Measurements from ENCODE around the gene RNF169.
"Not testable (repeated sequence)": the region's sequence is repeated elsewhere in the genome, so short reads cannot be mapped to it uniquely, and the experiment has no call there.

RNF169 gene

GRCh38 chr11:74750598-74750997, 1.9 kb downstream of the RNF169 start:
- H3K18ac ChIP-seq (ENCODE audit: low read length); H2BK120ac ChIP-seq (ENCODE audit: low read depth, low read length); DNase-seq (ENCODE audit: low spot score); H2BK12ac ChIP-seq (ENCODE audit: low read length); H3K27ac ChIP-seq (replicated peaks; ENCODE audit: low read length); H4K8ac ChIP-seq (ENCODE audit: low read depth, low read length); H3K79me1 ChIP-seq (ENCODE audit: low read depth, low read length); H3K4me3 ChIP-seq (ENCODE audit: low read length in 2 of 2); H3K23ac ChIP-seq (ENCODE audit: low read depth, low read length, poor library complexity); H3K9me3 ChIP-seq (replicated peaks in 1 of 2; ENCODE audit: control insufficient read depth in 2 of 2, insufficient read depth in 1 of 2, low read depth in 1 of 2, low read length in 2 of 2); H3K27me3 ChIP-seq (ENCODE audit: control insufficient read depth in 3 of 3, insufficient read depth in 3 of 3, low read depth in 1 of 3, low read length in 3 of 3); H2AK5ac ChIP-seq (ENCODE audit: low read depth, low read length); H3K9ac ChIP-seq (ENCODE audit: low read depth, low read length, poor library complexity); H3K4ac ChIP-seq (ENCODE audit: low read length); H2BK5ac ChIP-seq (ENCODE audit: low read length); H3K4me2 ChIP-seq (ENCODE audit: insufficient read depth, low read length, poor library complexity, severe bottlenecking); H2BK15ac ChIP-seq (ENCODE audit: low read length); H4K91ac ChIP-seq (ENCODE audit: low read depth, low read length, poor library complexity); H2AFZ ChIP-seq (ENCODE audit: low read length); H3K14ac ChIP-seq (ENCODE audit: low read length): not testable (repeated sequence)
- Histone ChIP-seq H3K4me1 (ENCODE audit: control insufficient read depth in 2 of 2, insufficient read depth in 1 of 2, low read depth in 1 of 2, low read length in 2 of 2) (peaks cover 9 to 10% of the 10 kb centered on the region in 2 donors), H3K36me3 (replicated peaks in 1 of 2; ENCODE audit: control insufficient read depth in 2 of 2, insufficient read depth in 2 of 2, low read length in 2 of 2) (peaks cover 0 to 15% of the 10 kb centered on the region in 2 donors)
- no CpG with 5 or more reads among the region's 14 CpGs for WGBS, 2 donors (ENCODE audit: extremely low coverage in 2 of 2, insufficient read length in 2 of 2, insufficient replicate concordance in 1 of 2)

- H3K4me1 ChIP-seq (ENCODE audit: control insufficient read depth in 2 of 2, insufficient read depth in 1 of 2, low read depth in 1 of 2, low read length in 2 of 2): peaks cover 9 to 10% of the 10 kb centered on the region in 2 donors
- no peak for DNase-seq (ENCODE audit: low spot score)
- no peak overlapping the region for H3K18ac ChIP-seq (ENCODE audit: low read length)
- H3K23ac ChIP-seq (ENCODE audit: low read depth, low read length, poor library complexity): no peak overlapping the region
- H3K27me3 ChIP-seq (ENCODE audit: control insufficient read depth in 3 of 3, insufficient read depth in 3 of 3, low read depth in 1 of 3, low read length in 3 of 3): no peaks in the 10 kb centered on the region
- H3K27ac ChIP-seq (replicated peaks; ENCODE audit: low read length): no peak overlapping the region
- no peak overlapping the region for H3K9ac ChIP-seq (ENCODE audit: low read depth, low read length, poor library complexity)
- no peak overlapping the region for H2AK5ac ChIP-seq (ENCODE audit: low read depth, low read length)
- H3K79me1 ChIP-seq (ENCODE audit: low read depth, low read length): no peaks in the 10 kb centered on the region
- no peak overlapping the region for H2BK5ac ChIP-seq (ENCODE audit: low read length)
- peaks cover 0 to 15% of the 10 kb centered on the region in 2 donors for H3K36me3 ChIP-seq (replicated peaks in 1 of 2; ENCODE audit: control insufficient read depth in 2 of 2, insufficient read depth in 2 of 2, low read length in 2 of 2)
- H2BK120ac ChIP-seq (ENCODE audit: low read depth, low read length): no peak overlapping the region
- H3K4me2 ChIP-seq (ENCODE audit: insufficient read depth, low read length, poor library complexity, severe bottlenecking): no peak overlapping the region
- H3K9me3 ChIP-seq (replicated peaks in 1 of 2; ENCODE audit: control insufficient read depth in 2 of 2, insufficient read depth in 1 of 2, low read depth in 1 of 2, low read length in 2 of 2): no peaks in the 10 kb centered on the region
- no peak overlapping the region for H2BK15ac ChIP-seq (ENCODE audit: low read length)
- no peak overlapping the region for H3K14ac ChIP-seq (ENCODE audit: low read length)
- H4K8ac ChIP-seq (ENCODE audit: low read depth, low read length): no peak overlapping the region
- no peak overlapping the region for H2AFZ ChIP-seq (ENCODE audit: low read length)
- H3K4me3 ChIP-seq (ENCODE audit: low read length in 2 of 2): no peak overlapping the region
- no CpG with 5 or more reads among the region's 2 CpGs for WGBS, 2 donors (ENCODE audit: extremely low coverage in 2 of 2, insufficient read length in 2 of 2, insufficient replicate concordance in 1 of 2)
- H3K4ac ChIP-seq (ENCODE audit: low read length): no peak overlapping the region
- no peak overlapping the region for H4K91ac ChIP-seq (ENCODE audit: low read depth, low read length, poor library complexity)
- H2BK12ac ChIP-seq (ENCODE audit: low read length): no peak overlapping the region
These were observed 2.7 kb downstream of the RNF169 start for GRCh38 chr11:74751303-74751702.

- no peaks in the 10 kb centered on the region for H3K79me1 ChIP-seq (ENCODE audit: low read depth, low read length)
- no CpG with 5 or more reads among the region's 15 CpGs for WGBS, 2 donors (ENCODE audit: extremely low coverage in 2 of 2, insufficient read length in 2 of 2, insufficient replicate concordance in 1 of 2)
- no peak overlapping the region for H4K8ac ChIP-seq (ENCODE audit: low read depth, low read length)
- no peak overlapping the region for H3K27ac ChIP-seq (replicated peaks; ENCODE audit: low read length)
- peaks cover 0 to 15% of the 10 kb centered on the region in 2 donors for H3K36me3 ChIP-seq (replicated peaks in 1 of 2; ENCODE audit: control insufficient read depth in 2 of 2, insufficient read depth in 2 of 2, low read length in 2 of 2)
- H3K4me2 ChIP-seq (ENCODE audit: insufficient read depth, low read length, poor library complexity, severe bottlenecking): no peak overlapping the region
- peaks cover 4% of the 10 kb centered on the region in 2 donors for H3K4me1 ChIP-seq (ENCODE audit: control insufficient read depth in 2 of 2, insufficient read depth in 1 of 2, low read depth in 1 of 2, low read length in 2 of 2)
- H3K9me3 ChIP-seq (replicated peaks in 1 of 2; ENCODE audit: control insufficient read depth in 2 of 2, insufficient read depth in 1 of 2, low read depth in 1 of 2, low read length in 2 of 2): no peaks in the 10 kb centered on the region
- H2BK120ac ChIP-seq (ENCODE audit: low read depth, low read length): no peak overlapping the region
- no peak overlapping the region for H2BK15ac ChIP-seq (ENCODE audit: low read length)
- no peak overlapping the region for H3K9ac ChIP-seq (ENCODE audit: low read depth, low read length, poor library complexity)
- DNase-seq (ENCODE audit: low spot score): no peak
- H2AK5ac ChIP-seq (ENCODE audit: low read depth, low read length): no peak overlapping the region
- no peak overlapping the region for H4K91ac ChIP-seq (ENCODE audit: low read depth, low read length, poor library complexity)
- H2AFZ ChIP-seq (ENCODE audit: low read length): no peak overlapping the region
- H3K14ac ChIP-seq (ENCODE audit: low read length): no peak overlapping the region
- H3K4ac ChIP-seq (ENCODE audit: low read length): no peak overlapping the region
- no peak overlapping the region for H3K23ac ChIP-seq (ENCODE audit: low read depth, low read length, poor library complexity)
- H2BK12ac ChIP-seq (ENCODE audit: low read length): no peak overlapping the region
- no peak overlapping the region for H3K18ac ChIP-seq (ENCODE audit: low read length)
- no peaks in the 10 kb centered on the region for H3K27me3 ChIP-seq (ENCODE audit: control insufficient read depth in 3 of 3, insufficient read depth in 3 of 3, low read depth in 1 of 3, low read length in 3 of 3)
- no peak overlapping the region for H3K4me3 ChIP-seq (ENCODE audit: low read length in 2 of 2)
- H2BK5ac ChIP-seq (ENCODE audit: low read length): no peak overlapping the region
These were observed 6.0 kb downstream of the RNF169 start for GRCh38 chr11:74754507-74755252.

GRCh38 chr11:74755395-74755995, 6.8 kb downstream of the RNF169 start:
- H3K4ac ChIP-seq (ENCODE audit: low read length): no peak overlapping the region
- no peak overlapping the region for H3K23ac ChIP-seq (ENCODE audit: low read depth, low read length, poor library complexity)
- H3K9ac ChIP-seq (ENCODE audit: low read depth, low read length, poor library complexity): no peak overlapping the region
- H2AFZ ChIP-seq (ENCODE audit: low read length): no peak overlapping the region
- no peak overlapping the region for H4K91ac ChIP-seq (ENCODE audit: low read depth, low read length, poor library complexity)
- no peak overlapping the region for H2BK15ac ChIP-seq (ENCODE audit: low read length)
- H3K27me3 ChIP-seq (ENCODE audit: control insufficient read depth in 3 of 3, insufficient read depth in 3 of 3, low read depth in 1 of 3, low read length in 3 of 3): no peaks in the 10 kb centered on the region
- H3K9me3 ChIP-seq (replicated peaks in 1 of 2; ENCODE audit: control insufficient read depth in 2 of 2, insufficient read depth in 1 of 2, low read depth in 1 of 2, low read length in 2 of 2): no peaks in the 10 kb centered on the region
- H2BK12ac ChIP-seq (ENCODE audit: low read length): no peak overlapping the region
- peaks cover 0 to 15% of the 10 kb centered on the region in 2 donors for H3K36me3 ChIP-seq (replicated peaks in 1 of 2; ENCODE audit: control insufficient read depth in 2 of 2, insufficient read depth in 2 of 2, low read length in 2 of 2)
- no peak overlapping the region for H3K18ac ChIP-seq (ENCODE audit: low read length)
- DNase-seq (ENCODE audit: low spot score): no peak
- no peaks in the 10 kb centered on the region for H3K79me1 ChIP-seq (ENCODE audit: low read depth, low read length)
- no CpG with 5 or more reads among the region's 1 CpG for WGBS, 2 donors (ENCODE audit: extremely low coverage in 2 of 2, insufficient read length in 2 of 2, insufficient replicate concordance in 1 of 2)
- no peak overlapping the region for H3K4me2 ChIP-seq (ENCODE audit: insufficient read depth, low read length, poor library complexity, severe bottlenecking)
- no peak overlapping the region for H2BK5ac ChIP-seq (ENCODE audit: low read length)
- no peak overlapping the region for H3K4me3 ChIP-seq (ENCODE audit: low read length in 2 of 2)
- H4K8ac ChIP-seq (ENCODE audit: low read depth, low read length): no peak overlapping the region
- H2BK120ac ChIP-seq (ENCODE audit: low read depth, low read length): no peak overlapping the region
- H2AK5ac ChIP-seq (ENCODE audit: low read depth, low read length): no peak overlapping the region
- no peak overlapping the region for H3K14ac ChIP-seq (ENCODE audit: low read length)
- H3K4me1 ChIP-seq (ENCODE audit: control insufficient read depth in 2 of 2, insufficient read depth in 1 of 2, low read depth in 1 of 2, low read length in 2 of 2): peaks cover 0 to 3% of the 10 kb centered on the region in 2 donors
- H3K27ac ChIP-seq (replicated peaks; ENCODE audit: low read length): no peak overlapping the region

All from neuronal stem cell (in vitro differentiated cells).